ENCODE measurements around the gene TRIM62. TPM values are rescaled to one million over a fixed set of nuclear protein-coding genes. Genes with fewer than 3 reads are reported as not detected.

TRIM62 gene
- total and polyA plus RNA-seq, 2 experiments from 2014 or later: 2.9 to 18.9 TPM

DNA sequence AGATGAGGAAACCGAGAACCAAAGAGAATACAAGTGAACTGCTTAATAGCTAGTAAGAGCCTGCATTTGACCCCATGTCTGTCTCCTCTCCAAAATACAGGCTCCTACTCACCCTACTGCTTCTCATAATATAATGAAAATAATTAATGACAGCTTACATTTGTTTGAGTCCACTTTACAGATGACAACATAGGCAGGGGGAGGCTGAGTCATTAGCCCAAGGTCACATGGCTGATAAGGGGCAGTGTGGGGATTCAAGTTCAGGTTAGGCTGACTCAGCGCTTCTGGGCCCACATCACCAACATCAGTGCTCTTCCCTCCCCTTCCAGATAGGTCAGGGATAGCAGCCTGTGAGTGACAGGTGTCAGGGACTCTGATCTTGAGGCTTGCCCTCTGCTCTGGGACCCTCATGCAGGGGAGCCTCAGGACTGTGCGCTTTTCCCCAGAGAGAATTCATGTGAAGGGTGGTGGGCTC lies 84.7 kb downstream of the TRIM62 start:
- no peaks in the 10 kb centered on the region for H3F3A ChIP-seq (replicated peaks; ENCODE audit: low read depth)
- no peak overlapping the region for H3K27ac Mint-ChIP-seq
- peaks cover 20% of the 10 kb centered on the region for H3K27me3 Mint-ChIP-seq (ENCODE audit: insufficient read depth, low read depth, poor library complexity)
- no peak overlapping the region for H3K4me2 ChIP-seq
- H3K4me1 Mint-ChIP-seq: peaks cover 18% of the 10 kb centered on the region
- no peak overlapping the region for H3K4me3 ChIP-seq
- H3K9me2 ChIP-seq (ENCODE audit: insufficient read depth): no peaks in the 10 kb centered on the region
- ATAC-seq (no peak), DNase-seq (ENCODE audit: low spot score) (no peak)
- 0 out of 2 replicates have a peak, but pooled peaks cover under 1% of the 10 kb centered on the region for H3K27me3 ChIP-seq (ENCODE audit: insufficient read depth)
- no peaks in the 10 kb centered on the region for H3K9me3 Mint-ChIP-seq
- H4K20me1 ChIP-seq (replicated peaks; ENCODE audit: insufficient read depth): no peaks in the 10 kb centered on the region
- H3K27ac ChIP-seq (ENCODE audit: low read depth): no peak overlapping the region
- H3K4me1 ChIP-seq (ENCODE audit: insufficient read depth): peaks cover 10% of the 10 kb centered on the region; the same call in 1 of the 2 replicates
- H3K36me3 ChIP-seq (ENCODE audit: insufficient read depth): no peaks in the 10 kb centered on the region
- no peak overlapping the region for H2AFZ ChIP-seq
- no peaks in the 10 kb centered on the region for H3K36me3 Mint-ChIP-seq (ENCODE audit: low read depth)
- H3K4me3 Mint-ChIP-seq: no peak overlapping the region
- H3K79me2 ChIP-seq (replicated peaks; ENCODE audit: insufficient read depth): no peaks in the 10 kb centered on the region
- TF ChIP-seq, protein P1, sequence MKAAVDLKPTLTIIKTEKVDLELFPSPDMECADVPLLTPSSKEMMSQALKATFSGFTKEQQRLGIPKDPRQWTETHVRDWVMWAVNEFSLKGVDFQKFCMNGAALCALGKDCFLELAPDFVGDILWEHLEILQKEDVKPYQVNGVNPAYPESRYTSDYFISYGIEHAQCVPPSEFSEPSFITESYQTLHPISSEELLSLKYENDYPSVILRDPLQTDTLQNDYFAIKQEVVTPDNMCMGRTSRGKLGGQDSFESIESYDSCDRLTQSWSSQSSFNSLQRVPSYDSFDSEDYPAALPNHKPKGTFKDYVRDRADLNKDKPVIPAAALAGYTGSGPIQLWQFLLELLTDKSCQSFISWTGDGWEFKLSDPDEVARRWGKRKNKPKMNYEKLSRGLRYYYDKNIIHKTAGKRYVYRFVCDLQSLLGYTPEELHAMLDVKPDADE (IDR thresholded peaks at IDR 0.05): no peak
- TF ChIP-seq, protein P2, sequence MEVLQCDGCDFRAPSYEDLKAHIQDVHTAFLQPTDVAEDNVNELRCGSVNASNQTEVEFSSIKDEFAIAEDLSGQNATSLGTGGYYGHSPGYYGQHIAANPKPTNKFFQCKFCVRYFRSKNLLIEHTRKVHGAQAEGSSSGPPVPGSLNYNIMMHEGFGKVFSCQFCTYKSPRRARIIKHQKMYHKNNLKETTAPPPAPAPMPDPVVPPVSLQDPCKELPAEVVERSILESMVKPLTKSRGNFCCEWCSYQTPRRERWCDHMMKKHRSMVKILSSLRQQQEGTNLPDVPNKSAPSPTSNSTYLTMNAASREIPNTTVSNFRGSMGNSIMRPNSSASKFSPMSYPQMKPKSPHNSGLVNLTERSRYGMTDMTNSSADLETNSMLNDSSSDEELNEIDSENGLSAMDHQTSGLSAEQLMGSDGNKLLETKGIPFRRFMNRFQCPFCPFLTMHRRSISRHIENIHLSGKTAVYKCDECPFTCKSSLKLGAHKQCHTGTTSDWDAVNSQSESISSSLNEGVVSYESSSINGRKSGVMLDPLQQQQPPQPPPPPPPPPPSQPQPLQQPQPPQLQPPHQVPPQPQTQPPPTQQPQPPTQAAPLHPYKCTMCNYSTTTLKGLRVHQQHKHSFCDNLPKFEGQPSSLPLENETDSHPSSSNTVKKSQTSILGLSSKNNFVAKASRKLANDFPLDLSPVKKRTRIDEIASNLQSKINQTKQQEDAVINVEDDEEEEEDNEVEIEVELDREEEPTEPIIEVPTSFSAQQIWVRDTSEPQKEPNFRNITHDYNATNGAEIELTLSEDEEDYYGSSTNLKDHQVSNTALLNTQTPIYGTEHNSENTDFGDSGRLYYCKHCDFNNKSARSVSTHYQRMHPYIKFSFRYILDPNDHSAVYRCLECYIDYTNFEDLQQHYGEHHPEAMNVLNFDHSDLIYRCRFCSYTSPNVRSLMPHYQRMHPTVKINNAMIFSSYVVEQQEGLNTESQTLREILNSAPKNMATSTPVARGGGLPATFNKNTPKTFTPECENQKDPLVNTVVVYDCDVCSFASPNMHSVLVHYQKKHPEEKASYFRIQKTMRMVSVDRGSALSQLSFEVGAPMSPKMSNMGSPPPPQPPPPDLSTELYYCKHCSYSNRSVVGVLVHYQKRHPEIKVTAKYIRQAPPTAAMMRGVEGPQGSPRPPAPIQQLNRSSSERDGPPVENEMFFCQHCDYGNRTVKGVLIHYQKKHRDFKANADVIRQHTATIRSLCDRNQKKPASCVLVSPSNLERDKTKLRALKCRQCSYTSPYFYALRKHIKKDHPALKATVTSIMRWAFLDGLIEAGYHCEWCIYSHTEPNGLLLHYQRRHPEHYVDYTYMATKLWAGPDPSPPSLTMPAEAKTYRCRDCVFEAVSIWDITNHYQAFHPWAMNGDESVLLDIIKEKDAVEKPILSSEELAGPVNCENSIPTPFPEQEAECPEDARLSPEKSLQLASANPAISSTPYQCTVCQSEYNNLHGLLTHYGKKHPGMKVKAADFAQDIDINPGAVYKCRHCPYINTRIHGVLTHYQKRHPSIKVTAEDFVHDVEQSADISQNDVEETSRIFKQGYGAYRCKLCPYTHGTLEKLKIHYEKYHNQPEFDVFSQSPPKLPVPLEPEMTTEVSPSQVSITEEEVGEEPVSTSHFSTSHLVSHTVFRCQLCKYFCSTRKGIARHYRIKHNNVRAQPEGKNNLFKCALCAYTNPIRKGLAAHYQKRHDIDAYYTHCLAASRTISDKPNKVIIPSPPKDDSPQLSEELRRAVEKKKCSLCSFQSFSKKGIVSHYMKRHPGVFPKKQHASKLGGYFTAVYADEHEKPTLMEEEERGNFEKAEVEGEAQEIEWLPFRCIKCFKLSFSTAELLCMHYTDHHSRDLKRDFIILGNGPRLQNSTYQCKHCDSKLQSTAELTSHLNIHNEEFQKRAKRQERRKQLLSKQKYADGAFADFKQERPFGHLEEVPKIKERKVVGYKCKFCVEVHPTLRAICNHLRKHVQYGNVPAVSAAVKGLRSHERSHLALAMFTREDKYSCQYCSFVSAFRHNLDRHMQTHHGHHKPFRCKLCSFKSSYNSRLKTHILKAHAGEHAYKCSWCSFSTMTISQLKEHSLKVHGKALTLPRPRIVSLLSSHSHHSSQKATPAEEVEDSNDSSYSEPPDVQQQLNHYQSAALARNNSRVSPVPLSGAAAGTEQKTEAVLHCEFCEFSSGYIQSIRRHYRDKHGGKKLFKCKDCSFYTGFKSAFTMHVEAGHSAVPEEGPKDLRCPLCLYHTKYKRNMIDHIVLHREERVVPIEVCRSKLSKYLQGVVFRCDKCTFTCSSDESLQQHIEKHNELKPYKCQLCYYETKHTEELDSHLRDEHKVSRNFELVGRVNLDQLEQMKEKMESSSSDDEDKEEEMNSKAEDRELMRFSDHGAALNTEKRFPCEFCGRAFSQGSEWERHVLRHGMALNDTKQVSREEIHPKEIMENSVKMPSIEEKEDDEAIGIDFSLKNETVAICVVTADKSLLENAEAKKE (CRISPR knock-in tag; IDR thresholded peaks at IDR 0.05): no peak

DNA sequence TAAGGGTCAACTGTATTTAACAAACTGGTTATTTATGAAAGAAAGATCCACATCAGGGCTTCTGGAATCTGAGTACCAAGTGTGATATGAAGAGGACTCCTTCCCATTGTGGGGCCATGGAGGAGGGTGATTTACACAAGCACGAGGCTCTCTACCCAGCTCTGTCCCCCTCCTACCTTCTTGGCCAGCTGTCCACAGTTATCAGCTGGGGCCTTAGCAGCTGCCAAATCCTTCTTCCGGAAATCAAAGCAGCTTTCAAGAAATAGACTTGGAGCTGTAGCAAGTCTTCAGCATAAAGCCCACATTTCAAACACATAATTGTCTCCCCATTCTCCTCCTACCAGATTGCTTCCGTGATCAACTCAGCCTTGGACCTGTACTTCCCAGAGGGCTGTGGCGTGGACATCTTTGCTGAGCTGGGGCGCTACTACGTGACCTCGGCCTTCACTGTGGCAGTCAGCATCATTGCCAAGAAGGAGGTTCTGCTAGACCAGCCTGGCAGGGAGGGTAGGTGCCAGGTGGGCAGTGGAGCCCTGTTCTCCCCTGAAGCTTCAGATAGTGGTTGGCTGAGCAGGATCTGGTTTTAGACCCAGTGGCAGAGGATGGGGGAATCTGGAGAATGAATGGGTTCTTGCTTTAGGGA lies 85.4 kb downstream of the TRIM62 start:
- ATAC-seq: no peak
- Mint-ChIP-seq H3K27ac (no peak overlapping the region), H3K36me3 (ENCODE audit: low read depth) (no peaks in the 10 kb centered on the region), H3K4me3 (no peak overlapping the region), H3K27me3 (ENCODE audit: insufficient read depth, low read depth, poor library complexity) (peaks cover 20% of the 10 kb centered on the region), H3K9me3 (no peaks in the 10 kb centered on the region), H3K4me1 (peaks cover 18% of the 10 kb centered on the region)
- H3K4me2 ChIP-seq: no peak overlapping the region
- H3K36me3 ChIP-seq (ENCODE audit: insufficient read depth): no peaks in the 10 kb centered on the region
- H3K27ac ChIP-seq (ENCODE audit: low read depth): no peak overlapping the region
- H3K9me2 ChIP-seq (ENCODE audit: insufficient read depth): no peaks in the 10 kb centered on the region
- H3F3A ChIP-seq (replicated peaks; ENCODE audit: low read depth): no peaks in the 10 kb centered on the region
- H3K4me1 ChIP-seq (ENCODE audit: insufficient read depth): peaks cover 10% of the 10 kb centered on the region; the same call in 1 of the 2 replicates
- no peaks in the 10 kb centered on the region for H4K20me1 ChIP-seq (replicated peaks; ENCODE audit: insufficient read depth)
- no peak overlapping the region for H2AFZ ChIP-seq
- DNase-seq (ENCODE audit: low spot score): no peak
- H3K27me3 ChIP-seq (ENCODE audit: insufficient read depth): no peaks in the 10 kb centered on the region
- no peak overlapping the region for H3K4me3 ChIP-seq
- no peaks in the 10 kb centered on the region for H3K79me2 ChIP-seq (replicated peaks; ENCODE audit: insufficient read depth)
- no peak for TF ChIP-seq EZH2phosphoT487 (IDR thresholded peaks at IDR 0.05; ENCODE audit: unreplicated experiment)
- no peak for TF ChIP-seq ZNF114 (CRISPR knock-in tag; IDR thresholded peaks at IDR 0.05)
- TF ChIP-seq CREB1 (CRISPR knock-in tag; IDR thresholded peaks at IDR 0.05; ENCODE audit: low read depth): no peak
- TF ChIP-seq STAT1 (IDR thresholded peaks at IDR 0.05; ENCODE audit: unreplicated experiment): no peak
- no peak for TF ChIP-seq ZNF331 (CRISPR knock-in tag; IDR thresholded peaks at IDR 0.05; ENCODE audit: low read depth)

All from GM23338 (cell line).